ENCODE data around the gene CST3.

- TF ChIP-seq CTCF (IDR thresholded peaks at IDR 0.05; ENCODE audit: poor library complexity, severe bottlenecking), result no peak
- TF ChIP-seq RAD21 (conservative IDR thresholded peaks at IDR 0.05), result no peak
- no peak for TF ChIP-seq EZH2 (IDR thresholded peaks at IDR 0.05; ENCODE audit: borderline replicate concordance, insufficient read depth, low read length, poor library complexity, severe bottlenecking)
- no peak for TF ChIP-seq SMC3 (conservative IDR thresholded peaks at IDR 0.05; ENCODE audit: poor library complexity)
- no peak for TF ChIP-seq TAF1 (IDR thresholded peaks at IDR 0.05; ENCODE audit: low read depth)
- no peak for TF ChIP-seq POLR2AphosphoS5 (IDR thresholded peaks at IDR 0.05)
Observed at GRCh38 chr20:23631981-23632710, 5.6 kb downstream of the CST3 start.
